Pancreas (tissue), 10 donors: ENCODE results near the gene WASL. TPM values are rescaled to one million over a fixed set of nuclear protein-coding genes. Genes with fewer than 3 reads are reported as not detected.

Experiments
- ATAC-seq, 4 donors: fragments of 200-7000 bp; cut with Tn5 transposase; one replicate each; pipeline versions ENCODE4 v1.8.0 to v1.9.1; 2020; ENCODE audit warnings: mild to moderate bottlenecking in 4 of 4, moderate library complexity in 4 of 4
- DNase-seq, 6 donors: peaks; one replicate each; pipeline ENCODE4 v3.0.0-alpha.2; 2020
- FAIRE-seq: peaks from 2 replicates; lab custom pipeline; 2012; peaks lifted over from hg19 to GRCh38; lab: Jason Lieb, UNC
- H3K27ac ChIP-seq, 4 donors: fragments of 200-600 bp; sonication (generic); 1 replicate in 3 of 4; 2 replicates in 1 of 4; pipeline versions ENCODE4 v1.5.0 to v1.8.0; 2020
- H3K27me3 ChIP-seq, 4 donors: fragments of 200-600 bp; one replicate each; pipeline ENCODE4 v1.8.0; 2021
- H3K36me3 ChIP-seq, 3 donors: fragments of 200-600 bp; sonication (generic) in 1 of 3; one replicate each; pipeline versions ENCODE4 v1.5.0 to v1.8.0; 2020 to 2021
- H3K4me1 ChIP-seq, 3 donors: fragments of 200-600 bp; one replicate each; pipeline ENCODE4 v1.8.0; 2021
- H3K4me3 ChIP-seq, 4 donors: fragments of 200-600 bp; sonication (generic) in 2 of 4; one replicate each; pipeline versions ENCODE4 v1.5.0 to v1.8.0; 2020 to 2021
- H3K9me3 ChIP-seq, 4 donors: fragments of 200-600 bp; one replicate each; pipeline ENCODE4 v1.8.0; 2021
- WGBS, 2 donors: extraction: QIAGEN DNeasy Blood & Tissue Kit; methylation state at CpG; one replicate each; pipeline ENCODE4 v1.1.7; 2013; 5-methylcytosine and 5-hydroxymethylcytosine counted together
- intact Hi-C, 3 donors: fragments of 100-400 bp; cut with DNase I; formaldehyde crosslinking; loops; one replicate each; pipeline versions ENCODE4 v1.11.1 to v1.14.2; 2022
- polyA plus RNA-seq, 2 donors: library from polyadenylated mRNA; stranded (reverse); fragments of 200-250 nt; gene quantifications; one replicate each; pipeline ENCODE4 v1.2.3, GENCODE V29; 2013
- total RNA-seq, 6 donors: library from RNA; stranded (reverse); fragmentation: NEBNext Ultra II Directional in 4 of 6; extraction: Animal tissue kit (Norgen Biotek cat#: 25700) in 4 of 6; gene quantifications; one replicate each; pipeline versions ENCODE4 v1.2.1 to v1.2.4, GENCODE V29; 2021 to 2023
- TF ChIP-seq, protein P1 (sequence below), 4 donors: fragments of 200-600 bp; sonication (generic) in 3 of 4; IDR thresholded peaks; one replicate each; pipeline versions ENCODE4 v1.5.0 to v1.8.0; 2021; ENCODE audit warnings: antibody characterized with exemption in 4 of 4
- donor health status: healthy with polysubstance abuse.
- donor health status: DM: no; HTN: no; CAD: no; lungs with moderate emphysema.
- donor health status: DM: no; HTN: no; CAD: no.
- donor health status: control.
- donor health status: control.
- donor health status: Bipolar disorder and iron deficiency.
- donor health status: DM: yes; HTN: yes; CAD: no.
- donor health status: DM: no; HTN: no; CAD: no.
- donor health status: DM: no; HTN: no; CAD: no.
- donor health status: DM: yes; HTN: yes; CAD: no.

The WASL gene
- total and polyA plus RNA-seq, 8 donors = 8.2 to 27.3 (median 16.0) TPM

DNA sequence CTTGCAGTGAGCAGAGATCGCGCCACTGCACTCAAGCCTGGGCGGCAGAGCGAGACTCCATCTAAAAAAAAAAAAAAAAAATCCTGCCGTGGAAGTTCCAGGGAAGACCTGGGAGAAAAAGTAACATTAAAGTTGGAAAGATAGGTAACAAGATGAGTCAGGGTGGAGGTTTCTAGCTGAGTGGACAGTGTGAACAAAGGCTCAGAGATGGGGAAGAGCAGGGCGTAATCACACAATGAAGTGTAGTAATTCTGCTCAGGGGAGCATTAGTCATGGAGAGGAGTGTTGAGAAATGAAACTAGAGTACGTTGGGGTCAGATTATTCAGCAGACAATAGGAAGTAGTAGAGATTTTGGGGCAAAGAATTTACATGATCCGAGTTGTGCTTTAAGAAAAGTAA lies 21.6 kb upstream of the WASL start:
- H3K36me3 ChIP-seq = no peaks in the 10 kb centered on the region
- intact Hi-C loops = no loop called here
- no peak for FAIRE-seq
- no peak overlapping the region for H3K4me3 ChIP-seq
- H3K4me1 ChIP-seq = peaks cover 0 to 3% (median 0%) of the 10 kb centered on the region in 3 donors
- no peaks in the 10 kb centered on the region for H3K9me3 ChIP-seq
- TF ChIP-seq, protein P1, sequence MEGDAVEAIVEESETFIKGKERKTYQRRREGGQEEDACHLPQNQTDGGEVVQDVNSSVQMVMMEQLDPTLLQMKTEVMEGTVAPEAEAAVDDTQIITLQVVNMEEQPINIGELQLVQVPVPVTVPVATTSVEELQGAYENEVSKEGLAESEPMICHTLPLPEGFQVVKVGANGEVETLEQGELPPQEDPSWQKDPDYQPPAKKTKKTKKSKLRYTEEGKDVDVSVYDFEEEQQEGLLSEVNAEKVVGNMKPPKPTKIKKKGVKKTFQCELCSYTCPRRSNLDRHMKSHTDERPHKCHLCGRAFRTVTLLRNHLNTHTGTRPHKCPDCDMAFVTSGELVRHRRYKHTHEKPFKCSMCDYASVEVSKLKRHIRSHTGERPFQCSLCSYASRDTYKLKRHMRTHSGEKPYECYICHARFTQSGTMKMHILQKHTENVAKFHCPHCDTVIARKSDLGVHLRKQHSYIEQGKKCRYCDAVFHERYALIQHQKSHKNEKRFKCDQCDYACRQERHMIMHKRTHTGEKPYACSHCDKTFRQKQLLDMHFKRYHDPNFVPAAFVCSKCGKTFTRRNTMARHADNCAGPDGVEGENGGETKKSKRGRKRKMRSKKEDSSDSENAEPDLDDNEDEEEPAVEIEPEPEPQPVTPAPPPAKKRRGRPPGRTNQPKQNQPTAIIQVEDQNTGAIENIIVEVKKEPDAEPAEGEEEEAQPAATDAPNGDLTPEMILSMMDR (IDR thresholded peaks at IDR 0.05) = no peak
- WGBS, 2 donors = 90 to 91% methylated on average over 8 of the region's 8 CpGs
- no peaks in the 10 kb centered on the region for H3K27me3 ChIP-seq
- ATAC-seq = peak in 2 of 4 donors; percentile 27 to 74
- no peak for DNase-seq
- no peak overlapping the region for H3K27ac ChIP-seq

DNA sequence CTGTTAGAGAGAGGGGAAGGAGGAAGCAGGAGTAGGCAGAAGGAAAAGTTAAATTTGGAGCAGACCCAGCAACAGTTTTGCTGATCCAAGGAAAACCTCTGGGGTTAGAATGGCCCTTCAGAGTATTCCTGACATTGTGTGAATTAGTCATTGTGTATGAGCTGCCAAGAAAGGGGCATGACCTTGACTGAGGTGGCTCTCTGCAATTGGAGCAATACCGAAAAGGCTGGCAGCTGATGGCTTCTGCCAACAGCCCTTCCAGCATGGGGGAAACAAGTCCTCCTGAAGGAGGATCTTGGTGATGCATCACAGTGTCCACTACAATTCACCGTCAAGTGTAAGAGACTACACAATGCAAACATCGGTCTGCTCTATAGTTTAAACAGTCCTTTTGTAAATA lies 20.6 kb upstream of the WASL start:
- Histone ChIP-seq H3K9me3 (no peaks in the 10 kb centered on the region), H3K27me3 (no peaks in the 10 kb centered on the region), H3K27ac (no peak overlapping the region), H3K4me1 (peaks cover 0 to 3% (median 0%) of the 10 kb centered on the region in 3 donors), H3K4me3 (no peak overlapping the region), H3K36me3 (no peaks in the 10 kb centered on the region)
- intact Hi-C loops = no loop called here
- DNase-seq (peak in 5 of 6 donors; percentile 59 to 84 (median 75)), ATAC-seq (peak; percentile 97 to 100 (median 99)), FAIRE-seq (no peak)
- WGBS, 2 donors = 25 to 28% methylated on average over 3 of the region's 3 CpGs
- TF ChIP-seq, protein P1 (IDR thresholded peaks at IDR 0.05) = no peak

DNA sequence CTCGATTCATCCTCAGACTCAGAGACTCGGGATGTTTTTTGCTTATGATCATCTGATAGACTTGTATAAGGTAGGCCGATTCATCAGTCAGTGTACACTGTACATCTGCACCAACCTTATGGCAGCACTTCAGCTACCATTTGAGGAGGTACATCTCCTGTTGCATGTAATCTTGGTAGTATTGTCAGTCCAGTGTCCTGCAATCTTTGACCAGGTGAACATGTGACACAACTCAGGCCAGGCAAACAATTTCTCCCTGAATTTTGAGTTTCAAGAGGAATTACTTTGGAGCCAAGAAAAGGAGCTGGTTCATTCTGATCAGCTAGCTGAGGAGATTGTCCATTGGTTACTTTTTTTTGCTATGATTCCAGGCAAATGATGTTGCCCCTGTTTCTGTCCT lies 19.7 kb upstream of the WASL start:
- Histone ChIP-seq H3K4me3 (no peak overlapping the region), H3K27me3 (no peaks in the 10 kb centered on the region), H3K9me3 (no peaks in the 10 kb centered on the region), H3K27ac (no peak overlapping the region), H3K4me1 (peaks cover 0 to 3% (median 0%) of the 10 kb centered on the region in 3 donors), H3K36me3 (no peaks in the 10 kb centered on the region)
- FAIRE-seq = no peak
- intact Hi-C loops = no loop called here
- WGBS, 2 donors = 94 to 96% methylated on average over 3 of the region's 3 CpGs
- ATAC-seq = no peak
- no peak for DNase-seq
- TF ChIP-seq, protein P1 (IDR thresholded peaks at IDR 0.05) = no peak

DNA sequence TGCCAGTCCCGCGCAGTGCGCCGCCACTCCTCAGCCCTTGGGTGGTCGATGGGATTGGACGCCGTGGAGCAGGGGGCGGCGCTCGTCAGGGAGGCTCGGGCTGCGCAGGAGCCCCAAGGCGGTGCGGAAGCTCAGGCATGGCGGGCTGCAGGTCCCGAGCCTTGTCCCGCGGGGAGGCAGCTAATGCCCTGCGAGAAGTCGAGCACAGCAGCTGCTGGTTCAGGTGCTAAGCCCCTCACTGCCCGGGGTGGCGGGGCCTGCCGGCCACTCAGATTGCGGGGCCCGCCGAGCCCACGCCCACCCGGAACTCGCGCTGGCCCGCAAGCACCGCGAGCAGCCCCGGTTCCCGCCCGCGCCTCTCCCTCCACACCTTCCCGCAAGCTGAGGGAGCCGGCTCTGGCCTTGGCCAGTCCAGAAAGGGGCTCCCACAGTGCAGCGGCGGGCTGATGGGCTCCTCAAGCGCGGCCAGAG lies 14.4 kb upstream of the WASL start:
- H3K27me3 ChIP-seq = no peaks in the 10 kb centered on the region
- no peaks in the 10 kb centered on the region for H3K9me3 ChIP-seq
- no peak for FAIRE-seq
- no peaks in the 10 kb centered on the region for H3K4me1 ChIP-seq
- intact Hi-C loops = no loop called here
- DNase-seq = peak in 1 of 6 donors; percentile 61
- TF ChIP-seq, protein P1 (IDR thresholded peaks at IDR 0.05) = no peak
- no peaks in the 10 kb centered on the region for H3K36me3 ChIP-seq
- no peak overlapping the region for H3K27ac ChIP-seq
- ATAC-seq = no peak
- 93 to 95% methylated on average over 40 to 43 of the region's 43 CpGs for WGBS, 2 donors
- H3K4me3 ChIP-seq = no peak overlapping the region

DNA sequence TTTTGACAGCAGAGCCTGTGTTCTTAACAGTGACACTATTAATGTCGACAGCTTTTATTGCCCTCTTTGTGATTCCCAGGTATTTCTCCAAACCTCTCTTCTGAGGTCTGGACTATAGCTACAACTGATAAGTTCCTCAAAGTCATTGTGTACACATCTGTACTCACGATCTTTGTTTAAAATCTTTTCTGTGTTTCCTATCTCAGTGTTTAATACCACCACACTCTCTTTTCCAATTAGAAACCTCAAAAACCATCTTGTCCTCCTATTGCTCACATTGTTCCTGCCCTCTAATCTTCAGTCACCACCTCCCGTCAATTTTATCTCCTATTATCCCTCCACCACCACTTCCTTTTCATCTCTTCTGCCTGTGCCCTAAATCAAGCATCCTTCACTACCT lies 12.9 kb upstream of the WASL start:
- 63 to 67% methylated on average over 3 of the region's 3 CpGs for WGBS, 2 donors
- DNase-seq = no peak
- FAIRE-seq = no peak
- Histone ChIP-seq H3K9me3 (no peaks in the 10 kb centered on the region), H3K4me3 (no peak overlapping the region), H3K36me3 (no peaks in the 10 kb centered on the region), H3K4me1 (no peaks in the 10 kb centered on the region), H3K27ac (no peak overlapping the region), H3K27me3 (no peaks in the 10 kb centered on the region)
- intact Hi-C loops = no loop called here
- TF ChIP-seq, protein P1 (IDR thresholded peaks at IDR 0.05) = no peak
- no peak for ATAC-seq
